ENCODE results near the gene IFNL2.
"Not testable (repeated sequence)": the region's sequence is repeated elsewhere in the genome, so short reads cannot be mapped to it uniquely, and the experiment has no call there.

The IFNL2 gene

GRCh38 chr19:39244410-39245100, 23.6 kb upstream of the IFNL2 start, which contains the start of gene IFNL3:
IFNL3 (minus strand) TSS chr19:39245006; CDS start chr19:39244967, 39 bp downstream.
- not testable (repeated sequence) for H3K36me3 ChIP-seq (ENCODE audit: control insufficient read depth, insufficient read depth, low read length); H3K4me3 ChIP-seq (ENCODE audit: low read length); H3K9me3 ChIP-seq (ENCODE audit: control insufficient read depth, low read length); H3K9ac ChIP-seq (ENCODE audit: low read length); H3K4me1 ChIP-seq (ENCODE audit: control insufficient read depth, insufficient read depth, low read length)
- H3K27me3 ChIP-seq (ENCODE audit: control insufficient read depth, insufficient read depth, low read length): peaks cover 26% of the 10 kb centered on the region

GRCh38 chr19:39245166-39245565, 23.0 kb upstream of the IFNL2 start:
- not testable (repeated sequence) for H3K4me3 ChIP-seq (ENCODE audit: low read length); H3K4me1 ChIP-seq (ENCODE audit: control insufficient read depth, insufficient read depth, low read length); H3K9ac ChIP-seq (ENCODE audit: low read length); H3K9me3 ChIP-seq (ENCODE audit: control insufficient read depth, low read length); H3K36me3 ChIP-seq (ENCODE audit: control insufficient read depth, insufficient read depth, low read length)
- peaks cover 26% of the 10 kb centered on the region for H3K27me3 ChIP-seq (ENCODE audit: control insufficient read depth, insufficient read depth, low read length)

- no peak overlapping the region for H3K4me3 ChIP-seq (ENCODE audit: low read length)
- H3K27me3 ChIP-seq (ENCODE audit: control insufficient read depth, insufficient read depth, low read length): peaks cover 26% of the 10 kb centered on the region
- no peaks in the 10 kb centered on the region for H3K36me3 ChIP-seq (ENCODE audit: control insufficient read depth, insufficient read depth, low read length)
- H3K9me3 ChIP-seq (ENCODE audit: control insufficient read depth, low read length): no peaks in the 10 kb centered on the region
- no peak overlapping the region for H3K9ac ChIP-seq (ENCODE audit: low read length)
- H3K4me1 ChIP-seq (ENCODE audit: control insufficient read depth, insufficient read depth, low read length): no peaks in the 10 kb centered on the region
Observed at GRCh38 chr19:39246951-39247669, 21.1 kb upstream of the IFNL2 start.

- Histone ChIP-seq H3K4me3 (ENCODE audit: low read length) (no peak overlapping the region), H3K27me3 (ENCODE audit: control insufficient read depth, insufficient read depth, low read length) (peaks cover 26% of the 10 kb centered on the region), H3K36me3 (ENCODE audit: control insufficient read depth, insufficient read depth, low read length) (no peaks in the 10 kb centered on the region), H3K9ac (ENCODE audit: low read length) (no peak overlapping the region), H3K4me1 (ENCODE audit: control insufficient read depth, insufficient read depth, low read length) (no peaks in the 10 kb centered on the region), H3K9me3 (ENCODE audit: control insufficient read depth, low read length) (no peaks in the 10 kb centered on the region)
Observed at GRCh38 chr19:39247701-39248664, 20.2 kb upstream of the IFNL2 start.

- Histone ChIP-seq H3K9ac (ENCODE audit: low read length) (no peak within 1 kb of the TSS), H3K9me3 (ENCODE audit: control insufficient read depth, low read length) (no peaks in the 10 kb centered on the region), H3K36me3 (ENCODE audit: control insufficient read depth, insufficient read depth, low read length) (no peaks in the 10 kb centered on the region), H3K27me3 (ENCODE audit: control insufficient read depth, insufficient read depth, low read length) (peaks cover 26% of the 10 kb centered on the region), H3K4me1 (ENCODE audit: control insufficient read depth, insufficient read depth, low read length) (no peaks in the 10 kb centered on the region), H3K4me3 (ENCODE audit: low read length) (no peak within 1 kb of the TSS)
Observed at GRCh38 chr19:39248806-39249205, 19.4 kb upstream of the IFNL2 start, which contains the start of gene IFNL4. IFNL4 (minus strand) TSS chr19:39248856.

- Histone ChIP-seq H3K27me3 (ENCODE audit: control insufficient read depth, insufficient read depth, low read length) (peaks cover 26% of the 10 kb centered on the region), H3K36me3 (ENCODE audit: control insufficient read depth, insufficient read depth, low read length) (no peaks in the 10 kb centered on the region), H3K9me3 (ENCODE audit: control insufficient read depth, low read length) (no peaks in the 10 kb centered on the region), H3K4me1 (ENCODE audit: control insufficient read depth, insufficient read depth, low read length) (no peaks in the 10 kb centered on the region), H3K4me3 (ENCODE audit: low read length) (no peak overlapping the region), H3K9ac (ENCODE audit: low read length) (no peak overlapping the region)
Observed at GRCh38 chr19:39251081-39251480, 17.1 kb upstream of the IFNL2 start.

- Histone ChIP-seq H3K4me3 (ENCODE audit: low read length) (no peak overlapping the region), H3K4me1 (ENCODE audit: control insufficient read depth, insufficient read depth, low read length) (no peaks in the 10 kb centered on the region), H3K9me3 (ENCODE audit: control insufficient read depth, low read length) (no peaks in the 10 kb centered on the region), H3K27me3 (ENCODE audit: control insufficient read depth, insufficient read depth, low read length) (peaks cover 26% of the 10 kb centered on the region), H3K36me3 (ENCODE audit: control insufficient read depth, insufficient read depth, low read length) (no peaks in the 10 kb centered on the region), H3K9ac (ENCODE audit: low read length) (no peak overlapping the region)
Observed at GRCh38 chr19:39251846-39252245, 16.4 kb upstream of the IFNL2 start.

- no peaks in the 10 kb centered on the region for H3K4me1 ChIP-seq (ENCODE audit: control insufficient read depth, insufficient read depth, low read length)
- H3K36me3 ChIP-seq (ENCODE audit: control insufficient read depth, insufficient read depth, low read length): no peaks in the 10 kb centered on the region
- peaks cover 19% of the 10 kb centered on the region for H3K27me3 ChIP-seq (ENCODE audit: control insufficient read depth, insufficient read depth, low read length)
- no peak overlapping the region for H3K4me3 ChIP-seq (ENCODE audit: low read length)
- H3K9me3 ChIP-seq (ENCODE audit: control insufficient read depth, low read length): no peaks in the 10 kb centered on the region
- no peak overlapping the region for H3K9ac ChIP-seq (ENCODE audit: low read length)
Observed at GRCh38 chr19:39252458-39252857, 15.7 kb upstream of the IFNL2 start.

GRCh38 chr19:39253374-39254149, 14.6 kb upstream of the IFNL2 start:
- Histone ChIP-seq H3K9ac (ENCODE audit: low read length) (no peak overlapping the region), H3K36me3 (ENCODE audit: control insufficient read depth, insufficient read depth, low read length) (no peaks in the 10 kb centered on the region), H3K4me3 (ENCODE audit: low read length) (no peak overlapping the region), H3K27me3 (ENCODE audit: control insufficient read depth, insufficient read depth, low read length) (peaks cover 8% of the 10 kb centered on the region), H3K4me1 (ENCODE audit: control insufficient read depth, insufficient read depth, low read length) (no peaks in the 10 kb centered on the region), H3K9me3 (ENCODE audit: control insufficient read depth, low read length) (no peaks in the 10 kb centered on the region)

- Histone ChIP-seq H3K4me3 (ENCODE audit: low read length) (no peak overlapping the region), H3K4me1 (ENCODE audit: control insufficient read depth, insufficient read depth, low read length) (no peaks in the 10 kb centered on the region), H3K9ac (ENCODE audit: low read length) (no peak overlapping the region), H3K27me3 (ENCODE audit: control insufficient read depth, insufficient read depth, low read length) (no peaks in the 10 kb centered on the region), H3K36me3 (ENCODE audit: control insufficient read depth, insufficient read depth, low read length) (no peaks in the 10 kb centered on the region), H3K9me3 (ENCODE audit: control insufficient read depth, low read length) (no peaks in the 10 kb centered on the region)
Observed at GRCh38 chr19:39254531-39255345, 13.5 kb upstream of the IFNL2 start.

- H3K9ac ChIP-seq (ENCODE audit: low read length): no peak overlapping the region
- H3K9me3 ChIP-seq (ENCODE audit: control insufficient read depth, low read length): no peaks in the 10 kb centered on the region
- H3K4me3 ChIP-seq (ENCODE audit: low read length): no peak overlapping the region
- no peaks in the 10 kb centered on the region for H3K4me1 ChIP-seq (ENCODE audit: control insufficient read depth, insufficient read depth, low read length)
- H3K36me3 ChIP-seq (ENCODE audit: control insufficient read depth, insufficient read depth, low read length): no peaks in the 10 kb centered on the region
- H3K27me3 ChIP-seq (ENCODE audit: control insufficient read depth, insufficient read depth, low read length): peaks cover 11% of the 10 kb centered on the region
Observed at GRCh38 chr19:39257227-39257626, 11.0 kb upstream of the IFNL2 start.
